ENCODE measurements around the gene FBXW5.

DNA sequence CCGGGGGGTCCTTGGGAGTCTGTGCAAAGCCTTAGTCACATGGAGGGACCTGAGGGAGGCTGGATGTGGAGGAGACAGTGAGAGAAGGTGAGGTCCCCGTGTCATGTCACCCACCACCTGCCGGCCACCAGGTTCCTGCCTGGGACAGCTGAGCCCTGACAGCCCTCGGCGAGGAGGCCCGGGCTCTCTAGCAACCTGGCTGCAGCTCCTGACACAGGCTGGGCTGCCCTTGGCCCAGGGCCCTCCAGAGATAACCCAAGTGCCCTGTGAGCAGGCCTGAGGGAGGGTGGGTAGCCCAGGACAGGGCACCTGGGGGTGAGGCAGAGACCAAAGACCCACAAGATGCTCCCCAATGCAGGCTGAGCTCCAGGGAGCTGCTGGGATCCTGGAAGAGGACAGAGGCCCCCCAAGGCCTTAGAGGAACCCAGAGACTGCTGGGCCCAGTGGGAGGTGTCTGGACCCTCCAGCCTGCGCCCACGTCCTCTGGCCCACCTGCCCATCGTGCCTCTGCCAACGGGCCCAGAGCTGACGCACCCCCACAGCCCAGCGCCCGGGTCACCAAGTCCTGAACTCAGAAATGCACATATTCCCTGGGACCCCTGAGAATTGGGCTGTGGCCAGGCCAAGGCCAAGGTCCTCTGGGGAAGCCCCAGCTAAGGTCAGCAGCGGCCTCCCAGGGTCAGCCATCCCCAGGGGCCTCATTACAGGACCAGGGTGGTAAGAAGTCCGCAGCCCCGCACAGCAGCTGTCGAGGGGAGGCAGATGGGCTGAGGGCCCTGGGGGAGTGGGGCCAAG lies 24.0 kb upstream of the FBXW5 start:
- TF ChIP-seq, protein P1, sequence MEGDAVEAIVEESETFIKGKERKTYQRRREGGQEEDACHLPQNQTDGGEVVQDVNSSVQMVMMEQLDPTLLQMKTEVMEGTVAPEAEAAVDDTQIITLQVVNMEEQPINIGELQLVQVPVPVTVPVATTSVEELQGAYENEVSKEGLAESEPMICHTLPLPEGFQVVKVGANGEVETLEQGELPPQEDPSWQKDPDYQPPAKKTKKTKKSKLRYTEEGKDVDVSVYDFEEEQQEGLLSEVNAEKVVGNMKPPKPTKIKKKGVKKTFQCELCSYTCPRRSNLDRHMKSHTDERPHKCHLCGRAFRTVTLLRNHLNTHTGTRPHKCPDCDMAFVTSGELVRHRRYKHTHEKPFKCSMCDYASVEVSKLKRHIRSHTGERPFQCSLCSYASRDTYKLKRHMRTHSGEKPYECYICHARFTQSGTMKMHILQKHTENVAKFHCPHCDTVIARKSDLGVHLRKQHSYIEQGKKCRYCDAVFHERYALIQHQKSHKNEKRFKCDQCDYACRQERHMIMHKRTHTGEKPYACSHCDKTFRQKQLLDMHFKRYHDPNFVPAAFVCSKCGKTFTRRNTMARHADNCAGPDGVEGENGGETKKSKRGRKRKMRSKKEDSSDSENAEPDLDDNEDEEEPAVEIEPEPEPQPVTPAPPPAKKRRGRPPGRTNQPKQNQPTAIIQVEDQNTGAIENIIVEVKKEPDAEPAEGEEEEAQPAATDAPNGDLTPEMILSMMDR (IDR thresholded peaks at IDR 0.05), result no peak
- no peak for TF ChIP-seq POLR2AphosphoS5 (IDR thresholded peaks at IDR 0.05)
- no peak for TF ChIP-seq POLR2A (IDR thresholded peaks at IDR 0.05)

All from breast epithelium (tissue), 3 donors.